CD14-positive monocyte (primary cell): ENCODE measurements around the gene DLGAP4. TPM values are rescaled to one million over a fixed set of nuclear protein-coding genes. Genes with fewer than 3 reads are reported as not detected.
"Not testable (repeated sequence)": the region's sequence is repeated elsewhere in the genome, so short reads cannot be mapped to it uniquely, and the experiment has no call there.

Experiments
- DNase-seq, 3 donors: peaks; one replicate each; pipeline ENCODE4 v3.0.0-alpha.2; 2011 to 2022
- H2AFZ ChIP-seq: 2 replicates; pipeline ENCODE4 v1.6.0; 2012; ENCODE audit warnings: mild to moderate bottlenecking, low read depth, low read length, inconsistent platforms; ENCODE audit not compliant: insufficient read depth, poor library complexity, severe bottlenecking
- H3K27ac ChIP-seq, 2 donors: 1 replicate in 1 of 2; 2 replicates in 1 of 2; pipeline ENCODE4 v1.5.1; 2012 to 2013; ENCODE audit warnings: low read length in 2 of 2, control low read depth in 1 of 2, inconsistent platforms in 1 of 2, low read depth in 1 of 2, mild to moderate bottlenecking in 1 of 2
- H3K27me3 ChIP-seq, 2 donors: one replicate each; pipeline versions ENCODE4 v1.6.0 to v1.6.1; 2011 to 2013; ENCODE audit warnings: low read length in 2 of 2; ENCODE audit not compliant: control insufficient read depth in 2 of 2, insufficient read depth in 2 of 2
- H3K36me3 ChIP-seq, 2 donors: replicated peaks in 1 of 2; 1 replicate in 1 of 2; 2 replicates in 1 of 2; pipeline versions ENCODE4 v1.5.1 to v1.6.1; 2012 to 2013; ENCODE audit warnings: low read length in 2 of 2, control low read depth in 1 of 2, inconsistent platforms in 1 of 2, mild to moderate bottlenecking in 1 of 2; ENCODE audit not compliant: insufficient read depth in 2 of 2, control insufficient read depth in 1 of 2
- H3K4me1 ChIP-seq, 2 donors: 1 replicate in 1 of 2; 2 replicates in 1 of 2; pipeline versions ENCODE4 v1.5.1 to v1.6.1; 2012 to 2013; ENCODE audit warnings: low read length in 2 of 2, control low read depth in 1 of 2, inconsistent platforms in 1 of 2, mild to moderate bottlenecking in 1 of 2, moderate library complexity in 1 of 2; ENCODE audit not compliant: insufficient read depth in 2 of 2, control insufficient read depth in 1 of 2
- H3K4me2 ChIP-seq: replicated peaks from 2 replicates; pipeline ENCODE3; 2012; ENCODE audit warnings: low read length, moderate library complexity, mild to moderate bottlenecking; ENCODE audit not compliant: poor library complexity, severe bottlenecking; ENCODE audit errors: extremely low read depth
- H3K4me3 ChIP-seq, 3 experiments: fragments of 200-600 bp in 1 of 3; sonication (generic) in 1 of 3; replicated peaks in 1 of 3; 1 replicate in 2 of 3; 2 replicates in 1 of 3; pipeline ENCODE4 v1.5.1; 2011 to 2013; ENCODE audit warnings: low read length in 3 of 3, mild to moderate bottlenecking in 3 of 3, control low read depth in 2 of 3, low read depth in 2 of 3, inconsistent platforms in 1 of 3, moderate library complexity in 1 of 3
- H3K79me2 ChIP-seq: 2 replicates; pipeline ENCODE4 v1.6.0; 2012; ENCODE audit warnings: mild to moderate bottlenecking, control low read depth, inconsistent platforms, low read length, moderate library complexity; ENCODE audit not compliant: insufficient read depth
- H3K9ac ChIP-seq: 2 replicates; pipeline ENCODE4 v1.6.0; 2017; ENCODE audit warnings: low read length, mild to moderate bottlenecking; ENCODE audit not compliant: insufficient read depth, poor library complexity, severe bottlenecking
- H3K9me3 ChIP-seq, 2 donors: replicated peaks in 1 of 2; 1 replicate in 1 of 2; 2 replicates in 1 of 2; pipeline versions ENCODE4 v1.5.1 to v1.6.1; 2012 to 2013; ENCODE audit warnings: low read length in 2 of 2, control low read depth in 1 of 2; ENCODE audit not compliant: control insufficient read depth in 1 of 2, insufficient read depth in 1 of 2
- H4K20me1 ChIP-seq: 2 replicates; pipeline ENCODE4 v1.6.0; 2012; ENCODE audit warnings: mild to moderate bottlenecking, low read length, control low read depth, moderate library complexity; ENCODE audit not compliant: insufficient read depth
- H3K27ac Mint-ChIP-seq, 7 donors: one replicate each; pipeline ENCODE4 v1.8.0; 2020; ENCODE audit warnings: mild to moderate bottlenecking in 7 of 7, mixed read lengths in 7 of 7, moderate library complexity in 6 of 7, inconsistent platforms in 2 of 7
- H3K27me3 Mint-ChIP-seq, 3 donors: one replicate each; pipeline ENCODE4 v1.8.0; 2021 to 2022; ENCODE audit warnings: low read depth in 3 of 3, mild to moderate bottlenecking in 3 of 3, mixed read lengths in 3 of 3, moderate library complexity in 3 of 3, inconsistent platforms in 1 of 3
- H3K36me3 Mint-ChIP-seq, 2 donors: one replicate each; pipeline ENCODE4 v1.8.0; 2020; ENCODE audit warnings: mixed read lengths in 2 of 2, inconsistent platforms in 1 of 2, mild to moderate bottlenecking in 1 of 2
- H3K4me1 Mint-ChIP-seq: one replicate; pipeline ENCODE4 v1.8.0; 2020; ENCODE audit warnings: mild to moderate bottlenecking, mixed read lengths
- H3K4me3 Mint-ChIP-seq, 2 donors: one replicate each; pipeline ENCODE4 v1.8.0; 2020; ENCODE audit warnings: mild to moderate bottlenecking in 2 of 2, mixed read lengths in 2 of 2, moderate library complexity in 1 of 2
- H3K9me3 Mint-ChIP-seq, 7 donors: one replicate each; pipeline ENCODE4 v1.8.0; 2020 to 2022; ENCODE audit warnings: mixed read lengths in 7 of 7, mild to moderate bottlenecking in 6 of 7, moderate library complexity in 6 of 7, inconsistent platforms in 2 of 7
- WGBS: methylation state at CpG from one replicate; pipeline ENCODE4 v1.1.5; 2013; ENCODE audit warnings: missing lambda C conversion rate; ENCODE audit not compliant: insufficient coverage; 5-methylcytosine and 5-hydroxymethylcytosine counted together
- intact Hi-C, 2 donors: fragments of 100-400 bp; cut with micrococcal nuclease; formaldehyde crosslinking; loops; one replicate each; pipeline versions ENCODE4 v1.15.0 to v1.15.1; 2023
- polyA plus RNA-seq, 3 donors: library from polyadenylated mRNA; depleted of rRNA in 1 of 3; unstranded in 2 of 3; stranded (reverse) in 1 of 3; fragments of 300-500 nt in 2 of 3; fragments of >200 nt in 1 of 3; fragmentation: Illumina TruSeq in 2 of 3; gene quantifications; 1 replicate in 2 of 3; 2 replicates in 1 of 3; pipeline ENCODE4 v1.2.3, GENCODE V29; 2012 to 2021
- TF ChIP-seq, protein P1 (sequence below): fragments of 200-600 bp; IDR thresholded peaks from one replicate; pipeline ENCODE4 v1.8.0; 2022; ENCODE audit warnings: antibody characterized with exemption, mild to moderate bottlenecking

The DLGAP4 gene
- polyA plus RNA-seq, 3 donors: 9.9 to 52.7 (median 17.6) TPM

DNA sequence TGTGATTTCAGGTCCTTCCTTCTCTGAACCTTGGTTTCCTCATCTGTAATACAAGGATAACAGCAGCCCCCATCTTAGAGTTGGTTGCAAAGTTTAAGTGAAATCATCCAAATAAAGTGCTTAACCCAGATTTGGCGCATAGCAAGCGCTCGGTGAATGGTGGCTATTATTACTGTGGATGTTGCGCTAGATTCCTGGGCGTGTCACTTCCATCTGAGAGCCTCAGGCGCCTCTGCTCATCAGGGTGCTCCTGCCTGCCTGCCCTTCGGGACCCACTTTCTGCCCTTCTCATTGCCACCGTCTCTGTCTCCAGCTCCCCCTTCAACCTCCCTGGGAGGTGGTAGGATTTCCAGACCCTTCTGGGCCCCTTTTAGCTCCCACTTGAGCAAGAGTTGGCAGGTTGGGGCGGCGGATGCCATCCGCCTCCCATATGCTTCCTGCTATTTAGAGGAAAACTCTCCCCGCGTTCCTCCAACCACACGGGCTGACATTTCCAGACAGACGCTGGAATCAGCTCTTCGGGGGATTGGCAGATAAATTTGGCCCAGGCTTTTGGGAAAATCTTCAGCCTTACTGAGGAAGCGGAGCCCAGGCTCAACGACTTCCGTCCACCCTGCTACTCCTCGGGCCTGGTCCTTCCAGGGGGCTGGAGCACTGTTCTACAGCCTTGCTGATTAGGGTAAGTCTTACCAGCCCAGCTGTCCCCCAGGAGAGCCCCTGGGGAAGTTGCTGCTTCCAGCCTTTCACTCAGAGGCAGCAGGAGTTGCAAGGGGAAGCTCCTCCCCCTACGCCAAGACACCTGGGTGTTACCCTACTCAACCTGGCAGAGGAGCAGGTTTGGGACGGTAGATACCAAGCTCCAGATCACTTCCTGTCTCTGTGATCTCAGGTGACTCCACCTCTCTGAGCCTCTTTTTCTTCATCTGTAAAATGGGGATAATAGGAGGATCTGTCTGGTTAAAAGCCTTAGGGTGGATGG, 71.5 kb downstream of the DLGAP4 start:
- H2AFZ ChIP-seq: no peak overlapping the region
- WGBS: 60% methylated on average over 20 of the region's 22 CpGs

GRCh38 chr20:36378686-36379085, 72.5 kb downstream of the DLGAP4 start:
- intact Hi-C loops: no loop called here
- H3K36me3 ChIP-seq: no peaks in the 10 kb centered on the region
- no peaks in the 10 kb centered on the region for H3K27me3 ChIP-seq
- H3K4me1 ChIP-seq: no peaks in the 10 kb centered on the region
- H3K27ac Mint-ChIP-seq: no peak overlapping the region
- no peaks in the 10 kb centered on the region for H4K20me1 ChIP-seq
- no peak overlapping the region for H3K4me2 ChIP-seq
- TF ChIP-seq, protein P1, sequence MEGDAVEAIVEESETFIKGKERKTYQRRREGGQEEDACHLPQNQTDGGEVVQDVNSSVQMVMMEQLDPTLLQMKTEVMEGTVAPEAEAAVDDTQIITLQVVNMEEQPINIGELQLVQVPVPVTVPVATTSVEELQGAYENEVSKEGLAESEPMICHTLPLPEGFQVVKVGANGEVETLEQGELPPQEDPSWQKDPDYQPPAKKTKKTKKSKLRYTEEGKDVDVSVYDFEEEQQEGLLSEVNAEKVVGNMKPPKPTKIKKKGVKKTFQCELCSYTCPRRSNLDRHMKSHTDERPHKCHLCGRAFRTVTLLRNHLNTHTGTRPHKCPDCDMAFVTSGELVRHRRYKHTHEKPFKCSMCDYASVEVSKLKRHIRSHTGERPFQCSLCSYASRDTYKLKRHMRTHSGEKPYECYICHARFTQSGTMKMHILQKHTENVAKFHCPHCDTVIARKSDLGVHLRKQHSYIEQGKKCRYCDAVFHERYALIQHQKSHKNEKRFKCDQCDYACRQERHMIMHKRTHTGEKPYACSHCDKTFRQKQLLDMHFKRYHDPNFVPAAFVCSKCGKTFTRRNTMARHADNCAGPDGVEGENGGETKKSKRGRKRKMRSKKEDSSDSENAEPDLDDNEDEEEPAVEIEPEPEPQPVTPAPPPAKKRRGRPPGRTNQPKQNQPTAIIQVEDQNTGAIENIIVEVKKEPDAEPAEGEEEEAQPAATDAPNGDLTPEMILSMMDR: no peak
- H3K9me3 Mint-ChIP-seq: peaks cover 0 to 5% (median 0%) of the 10 kb centered on the region in 7 donors
- no peaks in the 10 kb centered on the region for H3K79me2 ChIP-seq
- no peaks in the 10 kb centered on the region for H3K36me3 Mint-ChIP-seq
- no peak overlapping the region for H3K27ac ChIP-seq
- no peak overlapping the region for H3K9ac ChIP-seq
- peaks cover 3 to 16% (median 5%) of the 10 kb centered on the region in 3 donors for H3K27me3 Mint-ChIP-seq
- DNase-seq: no peak
- WGBS: 80% methylated on average over 9 of the region's 9 CpGs
- no peak overlapping the region for H3K4me3 Mint-ChIP-seq
- H3K4me3 ChIP-seq: no peak overlapping the region
- no peak overlapping the region for H2AFZ ChIP-seq
- no peaks in the 10 kb centered on the region for H3K4me1 Mint-ChIP-seq
- H3K9me3 ChIP-seq: no peaks in the 10 kb centered on the region

More for the DNA sequence above, 71.5 kb downstream of the DLGAP4 start:
- no peaks in the 10 kb centered on the region for H3K79me2 ChIP-seq
- H3K4me2 ChIP-seq: no peak overlapping the region
- H3K27me3 ChIP-seq: no peaks in the 10 kb centered on the region
- H4K20me1 ChIP-seq: no peaks in the 10 kb centered on the region
- peaks cover 3 to 22% (median 11%) of the 10 kb centered on the region in 3 donors for H3K27me3 Mint-ChIP-seq
- no peak overlapping the region for H3K27ac ChIP-seq
- H3K36me3 ChIP-seq: no peaks in the 10 kb centered on the region
- no peaks in the 10 kb centered on the region for H3K9me3 ChIP-seq
- H3K4me3 ChIP-seq: no peak overlapping the region
- H3K4me1 ChIP-seq: no peaks in the 10 kb centered on the region
- intact Hi-C loops: no loop called here
- TF ChIP-seq, protein P1: no peak
- no peaks in the 10 kb centered on the region for H3K36me3 Mint-ChIP-seq
- no peak overlapping the region for H3K4me3 Mint-ChIP-seq
- H3K9me3 Mint-ChIP-seq: peaks cover 0 to 5% (median 0%) of the 10 kb centered on the region in 7 donors
- H3K27ac Mint-ChIP-seq: no peak overlapping the region
- H3K4me1 Mint-ChIP-seq: no peaks in the 10 kb centered on the region
- H3K9ac ChIP-seq: no peak overlapping the region
- DNase-seq: no peak

GRCh38 chr20:36379914-36380313, 73.8 kb downstream of the DLGAP4 start:
- H3K36me3 Mint-ChIP-seq: not testable (repeated sequence)

More at GRCh38 chr20:36379914-36380313, 73.8 kb downstream of the DLGAP4 start:
- H3K27me3 Mint-ChIP-seq: peaks cover 3 to 13% (median 5%) of the 10 kb centered on the region in 3 donors
- H3K9me3 Mint-ChIP-seq, H3K4me3 Mint-ChIP-seq, DNase-seq, H4K20me1 ChIP-seq, H3K27me3 ChIP-seq, H2AFZ ChIP-seq, H3K4me1 Mint-ChIP-seq, H3K79me2 ChIP-seq, H3K9me3 ChIP-seq, H3K27ac ChIP-seq, H3K27ac Mint-ChIP-seq, intact Hi-C loops, H3K4me1 ChIP-seq, H3K4me3 ChIP-seq, H3K4me2 ChIP-seq, H3K36me3 ChIP-seq, H3K9ac ChIP-seq: not testable (repeated sequence)
- 100% methylated on average over 1 of the region's 1 CpG for WGBS
